Measurements from ENCODE around the gene STARD8. TPM values are rescaled to one million over a fixed set of nuclear protein-coding genes. Genes with fewer than 3 reads are reported as not detected.
"Not testable (repeated sequence)": the region's sequence is repeated elsewhere in the genome, so short reads cannot be mapped to it uniquely, and the experiment has no call there.

STARD8 gene
- total RNA-seq, 1 donor from 2014 or later = 19.7 TPM

GRCh38 chrX:68718443-68718820 is 71.0 kb downstream of the STARD8 start:
- DNase-seq (ENCODE audit: low read depth) = no peak

GRCh38 chrX:68719181-68719903 is 71.9 kb downstream of the STARD8 start:
- no peak for DNase-seq (ENCODE audit: low read depth)

DNA sequence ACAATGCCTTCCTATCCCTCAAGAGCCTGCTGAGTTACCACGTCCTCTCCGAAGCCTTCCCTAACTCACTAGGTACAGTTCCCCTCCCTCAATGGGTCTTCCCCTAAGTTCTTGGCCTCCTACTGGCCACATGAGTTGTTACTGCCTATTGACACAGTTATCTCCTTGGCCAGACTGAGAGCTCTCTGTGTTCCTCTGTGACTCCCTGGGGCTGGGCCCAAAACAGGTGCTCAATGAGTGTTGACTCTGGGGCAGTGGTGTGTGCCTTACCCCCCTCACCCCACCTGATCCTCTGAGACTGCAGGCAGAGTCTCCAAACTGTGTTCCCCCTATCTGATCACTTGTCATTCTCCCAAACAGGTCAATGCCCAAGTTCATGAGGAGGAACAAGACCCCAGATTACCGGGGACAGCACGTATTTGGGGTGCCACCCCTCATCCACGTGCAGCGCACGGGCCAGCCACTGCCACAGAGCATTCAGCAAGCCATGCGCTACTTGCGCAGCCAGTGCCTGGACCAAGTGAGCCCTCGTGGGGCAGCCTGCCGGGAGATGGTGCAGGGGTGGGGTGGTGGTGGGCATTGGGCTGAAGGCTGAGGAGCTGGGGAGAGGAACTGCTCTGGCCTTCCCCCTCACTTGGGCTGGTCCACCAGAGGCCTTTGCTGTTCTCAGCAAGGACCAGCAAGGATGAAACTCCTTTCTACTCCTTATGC is 72.6 kb downstream of the STARD8 start:
- DNase-seq (ENCODE audit: low read depth) = no peak

DNA sequence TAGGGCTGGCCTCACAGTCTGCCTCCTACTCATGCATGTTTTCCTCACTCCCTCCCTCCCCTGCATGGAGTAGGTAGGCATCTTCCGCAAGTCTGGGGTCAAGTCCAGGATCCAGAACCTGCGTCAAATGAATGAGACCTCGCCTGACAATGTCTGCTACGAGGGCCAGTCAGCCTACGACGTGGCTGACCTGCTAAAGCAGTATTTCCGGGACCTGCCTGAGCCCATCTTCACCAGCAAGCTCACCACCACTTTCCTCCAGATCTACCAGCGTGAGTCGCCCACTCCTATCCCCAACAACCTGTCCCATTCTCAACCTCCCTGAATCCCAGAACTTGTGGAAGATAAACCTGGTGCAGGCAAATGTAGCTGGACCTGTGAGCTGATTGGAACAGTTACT is 73.4 kb downstream of the STARD8 start:
- DNase-seq (ENCODE audit: low read depth) = no peak

DNA sequence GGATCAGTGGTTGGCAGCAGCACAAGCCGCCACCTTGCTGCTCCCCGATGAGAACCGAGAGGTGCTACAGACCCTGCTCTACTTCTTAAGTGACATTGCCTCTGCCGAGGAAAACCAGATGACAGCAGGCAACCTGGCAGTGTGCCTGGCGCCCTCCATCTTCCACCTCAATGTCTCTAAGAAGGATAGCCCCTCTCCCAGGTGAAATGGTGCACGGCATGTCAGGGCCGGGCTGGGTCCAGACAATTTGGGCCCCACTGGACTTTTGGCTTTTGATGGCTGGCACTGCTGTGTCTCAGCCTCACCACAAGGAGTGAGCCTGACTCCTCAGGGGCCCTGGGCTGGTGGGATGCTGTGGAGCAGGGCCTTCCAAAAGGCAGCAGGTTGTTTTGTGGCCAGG is 74.1 kb downstream of the STARD8 start:
- no peak for DNase-seq (ENCODE audit: low read depth)

GRCh38 chrX:68721991-68722860 is 74.8 kb downstream of the STARD8 start:
- no peak for DNase-seq (ENCODE audit: low read depth)

DNA sequence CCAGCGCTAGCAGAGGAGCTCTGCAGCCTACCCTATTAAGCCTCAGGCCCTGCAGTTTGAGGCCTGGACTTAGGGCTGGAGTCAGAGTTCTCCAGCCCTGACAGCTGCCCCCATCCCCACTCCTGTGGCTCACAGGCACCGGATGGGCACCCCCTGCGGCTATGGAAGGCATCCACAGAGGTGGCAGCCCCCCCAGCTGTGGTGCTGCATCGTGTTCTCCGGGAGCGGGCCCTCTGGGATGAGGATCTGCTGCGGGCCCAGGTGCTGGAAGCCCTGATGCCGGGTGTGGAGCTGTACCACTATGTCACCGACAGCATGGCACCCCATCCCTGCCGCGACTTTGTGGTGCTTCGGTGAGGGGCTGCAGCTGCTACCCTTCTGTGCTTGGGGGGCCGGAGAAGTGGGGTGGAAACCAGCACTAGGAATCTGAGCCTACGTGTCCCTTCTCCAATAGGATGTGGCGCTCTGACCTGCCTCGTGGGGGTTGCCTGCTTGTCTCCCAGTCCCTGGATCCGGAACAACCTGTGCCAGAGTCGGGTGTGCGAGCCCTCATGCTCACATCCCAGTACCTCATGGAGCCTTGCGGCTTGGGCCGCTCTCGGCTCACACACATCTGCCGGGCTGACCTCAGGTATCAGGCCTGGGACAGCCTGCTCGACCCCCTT is 76.2 kb downstream of the STARD8 start:
- DNase-seq (ENCODE audit: low read depth) = no peak

DNA sequence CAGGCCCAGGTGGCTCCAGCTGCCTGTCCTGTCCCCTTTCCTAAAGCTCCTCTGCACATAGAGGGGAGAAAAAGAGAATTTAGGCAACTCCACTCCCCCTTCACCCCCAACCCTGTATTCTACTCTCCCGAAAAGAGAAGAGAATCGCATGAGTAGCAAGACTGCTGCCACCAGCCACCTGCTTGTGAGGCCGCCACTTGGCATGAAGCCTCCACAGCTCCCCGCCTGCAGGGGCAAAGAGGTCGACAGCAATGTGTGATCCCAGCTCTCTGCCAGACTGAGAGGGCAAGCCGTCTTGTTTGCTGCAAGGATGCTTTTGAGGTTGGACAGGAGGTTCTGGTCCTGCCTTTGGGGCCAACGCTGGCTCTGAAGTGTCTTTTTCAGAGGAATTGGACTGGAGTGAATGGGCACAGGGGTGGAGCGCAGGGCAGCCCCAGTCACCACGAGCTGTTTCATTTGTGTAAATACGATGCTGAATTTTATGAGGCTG is 77.1 kb downstream of the STARD8 start:
- no peak for DNase-seq (ENCODE audit: low read depth)

DNA sequence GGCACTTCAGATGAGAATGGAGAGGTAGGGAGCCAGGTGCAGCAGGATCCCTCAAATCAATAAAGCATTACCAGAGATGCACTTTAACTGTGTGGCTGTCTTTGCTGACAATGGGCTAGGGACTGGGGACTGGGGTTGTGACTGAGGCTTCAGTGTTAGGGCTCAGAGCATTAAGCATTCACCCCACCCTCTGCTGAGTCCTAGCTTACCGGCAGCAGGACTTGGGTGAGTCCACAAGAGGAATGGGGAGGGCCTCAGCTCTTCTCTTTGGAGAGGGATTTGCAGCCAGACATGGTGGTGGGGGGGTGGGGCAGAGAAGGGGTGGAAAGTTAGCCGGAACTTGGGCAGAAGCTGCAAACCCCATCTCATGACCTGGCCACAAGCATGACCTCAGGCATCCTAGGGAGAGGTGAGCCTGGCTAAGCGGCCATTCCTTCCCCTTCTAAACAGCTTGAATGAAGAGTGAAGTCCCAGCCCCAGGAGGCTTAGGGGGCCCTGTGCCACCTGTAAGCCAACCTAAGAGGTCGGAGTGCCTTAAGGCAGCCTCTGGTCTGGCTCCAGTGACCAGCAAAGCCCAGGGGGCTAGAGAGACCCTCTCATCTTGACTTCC is 78.4 kb downstream of the STARD8 start:
- DNase-seq (ENCODE audit: low read depth) = no peak

DNA sequence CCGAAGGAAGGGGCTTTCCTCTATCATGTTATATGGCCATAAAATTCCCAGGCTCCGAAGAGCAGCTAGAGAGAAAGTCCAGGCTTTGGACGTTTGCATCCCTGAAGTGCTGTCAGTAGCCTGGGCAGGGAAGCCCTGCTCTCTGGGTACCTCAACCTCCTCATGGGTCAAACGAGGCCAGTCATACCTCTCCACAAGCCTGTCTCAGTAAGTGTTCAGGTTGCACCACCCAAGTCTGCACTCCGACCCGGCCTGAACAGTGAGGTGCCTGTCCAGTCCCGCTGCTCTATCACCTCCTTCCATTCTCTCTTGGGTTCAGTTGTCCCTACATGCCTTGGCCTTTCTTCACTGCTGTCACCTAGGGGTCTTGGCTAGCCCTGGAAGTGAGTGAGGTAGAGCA is 78.9 kb downstream of the STARD8 start:
- no peak for DNase-seq (ENCODE audit: low read depth)

- DNase-seq (ENCODE audit: low read depth) = no peak
Observed at GRCh38 chrX:68727696-68728095, 80.2 kb downstream of the STARD8 start.

GRCh38 chrX:68728186-68728585 is 80.7 kb downstream of the STARD8 start:
- DNase-seq (ENCODE audit: low read depth) = no peak

GRCh38 chrX:68731254-68731653 is 83.8 kb downstream of the STARD8 start:
- DNase-seq (ENCODE audit: low read depth) = no peak

GRCh38 chrX:68732906-68733493 is 85.5 kb downstream of the STARD8 start:
- DNase-seq (ENCODE audit: low read depth) = peak; percentile 11

- DNase-seq (ENCODE audit: low read depth) = no peak
Observed at GRCh38 chrX:68735266-68735665, 87.8 kb downstream of the STARD8 start.

- not testable (repeated sequence) for DNase-seq (ENCODE audit: low read depth)
Observed at GRCh38 chrX:68741864-68742263, 94.4 kb downstream of the STARD8 start.

GRCh38 chrX:68743754-68744153 is 96.3 kb downstream of the STARD8 start:
- no peak for DNase-seq (ENCODE audit: low read depth)

DNA sequence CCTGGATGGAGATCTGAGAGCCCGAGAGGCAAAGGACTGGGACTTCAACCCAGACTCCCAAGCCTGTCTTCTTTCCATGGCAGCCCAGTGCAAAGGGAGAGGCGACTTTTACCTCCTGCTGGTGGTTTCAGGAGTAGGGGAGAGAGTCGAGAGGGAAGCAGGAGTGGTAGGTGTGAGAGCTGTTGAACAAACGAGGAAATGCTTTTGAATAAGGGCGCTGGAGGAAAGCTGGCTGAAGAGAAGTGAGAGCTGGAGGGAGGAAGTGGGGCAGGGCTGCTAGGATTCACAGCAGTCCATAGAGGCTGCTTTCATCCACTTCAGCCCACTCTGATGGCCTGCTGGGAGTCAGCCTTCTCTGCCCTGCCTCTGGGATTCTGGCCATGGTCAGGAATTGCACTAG is 99.5 kb downstream of the STARD8 start:
- DNase-seq (ENCODE audit: low read depth) = no peak

GRCh38 chrX:68748030-68748429 is 100.6 kb downstream of the STARD8 start:
- DNase-seq (ENCODE audit: low read depth) = no peak

DNA sequence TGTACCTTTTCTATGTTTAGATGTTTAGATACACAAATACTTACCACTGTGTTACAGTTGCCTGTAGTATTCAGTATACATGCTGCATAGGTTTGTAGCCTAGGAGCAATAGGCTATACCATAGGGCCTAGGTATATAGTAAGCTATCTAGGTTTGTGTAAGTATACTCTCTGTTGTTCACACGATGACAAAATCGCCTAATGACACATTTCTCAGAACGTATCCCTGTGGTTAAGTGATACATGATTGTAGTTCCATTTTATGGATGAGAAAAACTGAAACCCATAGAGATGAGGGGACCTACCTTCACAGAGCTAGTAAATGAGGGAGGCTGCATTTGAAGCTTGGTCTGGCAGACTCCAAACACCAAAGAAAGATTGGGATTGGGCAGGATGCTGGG is 102.0 kb downstream of the STARD8 start:
- DNase-seq (ENCODE audit: low read depth) = no peak

DNA sequence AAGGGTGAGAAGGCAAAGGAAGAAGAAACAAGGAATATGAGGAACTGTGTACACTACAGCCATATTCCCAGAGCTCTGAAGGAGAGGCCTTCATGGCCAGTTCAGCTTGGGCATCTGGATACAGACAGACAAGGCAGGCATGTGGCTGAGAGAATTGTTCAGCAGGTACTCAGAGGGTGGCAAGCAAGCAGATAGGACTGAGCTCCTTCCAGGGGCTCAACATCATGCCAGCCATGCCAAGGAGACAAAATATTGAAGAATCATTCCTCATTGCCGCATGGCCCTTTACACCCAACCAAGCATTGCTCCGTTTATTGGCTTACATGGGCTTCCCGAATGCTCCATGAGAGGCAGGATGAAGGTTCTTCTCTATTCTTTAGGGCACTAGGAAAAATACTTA is 102.8 kb downstream of the STARD8 start:
- no peak for DNase-seq (ENCODE audit: low read depth)
